B cell (primary cell): ENCODE results near the gene MEGF11.

ENCODE experiments used
- CTCF ChIP-seq: fragments of 200-600 bp; IDR thresholded peaks from one replicate; pipeline ENCODE4 v1.8.0; 2022; ENCODE audit warnings: antibody characterized with exemption, mild to moderate bottlenecking
- EZH2 ChIP-seq: IDR thresholded peaks from 2 replicates; pipeline ENCODE4 v1.6.1; 2012; ENCODE audit warnings: borderline replicate concordance, low read depth, mild to moderate bottlenecking, moderate library complexity, low read length; ENCODE audit not compliant: insufficient read depth, poor library complexity, severe bottlenecking

- TF ChIP-seq CTCF (no peak), EZH2 (no peak)
Observed at GRCh38 chr15:66151809-66152208, 101.7 kb downstream of the MEGF11 start.
